HepG2 (cell line): ENCODE data around the gene PHF19. TPM values are rescaled to one million over a fixed set of nuclear protein-coding genes. Genes with fewer than 3 reads are reported as not detected.
A peak's percentile ranks its signal among the peaks of the same experiment; 100 is the strongest.

Source experiments
- ATAC-seq: fragments of 200-7000 bp; cut with Tn5 transposase; 3 replicates; pipeline ENCODE4 v1.9.1; 2020; ENCODE audit warnings: mild to moderate bottlenecking, moderate library complexity
- BruUV-seq: library from RNA; stranded (reverse); fragments of 400-500 nt; replicated peaks from 2 replicates; lab custom pipeline; 2021; lab: Mats Ljungman, UMichigan
- CTCF ChIA-PET: fragments of 300-600 bp; formaldehyde crosslinking; extraction: SDS; loops from one replicate; lab custom pipeline; 2021; ENCODE audit warnings: low total read pairs, inconsistent platforms, low intra/inter-chr PET ratio; lab: Yijun Ruan, JAX
- POLR2A ChIA-PET: fragments of 350-600 bp; sonication (Branson Sonifier 250); formaldehyde crosslinking; loops from one replicate; lab custom pipeline; 2020; ENCODE audit warnings: antibody characterized with exemption, inconsistent platforms; lab: Yijun Ruan, JAX
- DNase-seq: peaks from one replicate; pipeline ENCODE4 v3.0.0-alpha.2; 2015; ENCODE audit warnings: low spot score
- FAIRE-seq: peaks from 3 replicates; lab custom pipeline; 2011; peaks lifted over from hg19 to GRCh38; lab: Jason Lieb, UNC
- H2AFZ ChIP-seq: one replicate; pipeline ENCODE4 v1.6.1; 2011; ENCODE audit warnings: low read length, inconsistent platforms
- H3K27ac ChIP-seq: fragments of 300-600 bp; 3 replicates; pipeline ENCODE4 v1.8.0; 2011; ENCODE audit warnings: mixed run types, mild to moderate bottlenecking, mixed read lengths, low read length, inconsistent platforms; ENCODE audit not compliant: insufficient read depth; ENCODE audit errors: extremely low read length
- H3K27me3 ChIP-seq, 2 experiments: fragments of 200-600 bp in 1 of 2; 2 replicates in 1 of 2; 3 replicates in 1 of 2; pipeline versions ENCODE4 v1.6.0 to v1.8.0; 2011; ENCODE audit warnings: low read length in 2 of 2, mild to moderate bottlenecking in 2 of 2, moderate library complexity in 2 of 2, inconsistent platforms in 1 of 2; ENCODE audit not compliant: insufficient read depth in 2 of 2, control insufficient read depth in 1 of 2
- H3K36me3 ChIP-seq, 2 experiments: fragments of 200-600 bp in 1 of 2; replicated peaks in 1 of 2; 2 replicates in 1 of 2; 3 replicates in 1 of 2; pipeline versions ENCODE4 v1.5.1 to v1.8.0; 2011; ENCODE audit warnings: low read length in 2 of 2, inconsistent platforms in 1 of 2; ENCODE audit not compliant: insufficient read depth in 2 of 2, control insufficient read depth in 1 of 2
- H3K4me1 ChIP-seq: 2 replicates; pipeline ENCODE4 v1.5.1; 2012; ENCODE audit warnings: low read length, inconsistent platforms; ENCODE audit not compliant: insufficient read depth
- H3K4me2 ChIP-seq: 2 replicates; pipeline ENCODE4 v1.6.0; 2011; ENCODE audit warnings: low read depth, low read length, inconsistent platforms
- H3K4me3 ChIP-seq, 3 experiments: fragments of 200-600 bp in 1 of 3; sonication (generic), shearing (Covaris generic) in 1 of 3; replicated peaks in 1 of 3; 2 replicates each; pipeline ENCODE4 v1.5.1; 2011 to 2016; ENCODE audit warnings: low read length in 3 of 3, inconsistent platforms in 2 of 3, low read depth in 2 of 3, mild to moderate bottlenecking in 2 of 3, control low read depth in 1 of 3, mixed read lengths in 1 of 3; ENCODE audit not compliant: insufficient read depth in 1 of 3
- H3K79me2 ChIP-seq: one replicate; pipeline ENCODE4 v1.6.1; 2011; ENCODE audit warnings: low read length, inconsistent platforms; ENCODE audit not compliant: insufficient read depth
- H3K9ac ChIP-seq: 2 replicates; pipeline ENCODE4 v1.6.0; 2011; ENCODE audit warnings: mild to moderate bottlenecking, low read depth, low read length, inconsistent platforms; ENCODE audit not compliant: insufficient read depth
- H3K9me3 ChIP-seq: 2 replicates; pipeline ENCODE4 v1.5.1; 2012; ENCODE audit warnings: mild to moderate bottlenecking, low read length
- H4K20me1 ChIP-seq: 2 replicates; pipeline ENCODE4 v1.6.0; 2011; ENCODE audit warnings: inconsistent platforms, mild to moderate bottlenecking, low read length, moderate library complexity; ENCODE audit not compliant: insufficient read depth
- CSRNP1 ChIP-seq: sonication (generic); formaldehyde crosslinking; IDR thresholded peaks from 2 replicates; pipeline ENCODE4 v1.8.1; 2023; ENCODE audit warnings: mild to moderate bottlenecking, missing genetic modification reagents
- TCF7 ChIP-seq: sonication (generic); IDR thresholded peaks from 2 replicates; pipeline ENCODE4 v1.6.1; 2016; ENCODE audit warnings: antibody characterized with exemption, low read depth
- ZNF543 ChIP-seq: sonication (generic); formaldehyde crosslinking; IDR thresholded peaks from 2 replicates; pipeline ENCODE4 v1.4.0; 2020; ENCODE audit warnings: mild to moderate bottlenecking, missing genetic modification reagents
- WGBS: methylation state at CpG from one replicate; pipeline ENCODE4 v1.1.6; 2017; ENCODE audit warnings: low lambda C conversion rate; 5-methylcytosine and 5-hydroxymethylcytosine counted together
- in situ Hi-C: cut with HindIII; loops from 2 replicates; pipeline ENCODE4 v1.10.0; 2017; ENCODE audit warnings: low pct_unique_long_range_greater_than_20kb; ENCODE audit not compliant: extremely low pct_ligation_motif_present
- intact Hi-C: fragments of 100-400 bp; cut with micrococcal nuclease; formaldehyde crosslinking; loops from one replicate; pipeline ENCODE4 v1.10.0; 2022; ENCODE audit not compliant: unreplicated experiment
- polyA plus RNA-seq, 8 experiments: library from polyadenylated mRNA; depleted of rRNA in 3 of 8; stranded (reverse) in 7 of 8; unstranded in 1 of 8; fragments of >200 nt; fragmentation: Illumina TruSeq in 4 of 8; extraction: Trizol in 4 of 8; gene quantifications; 2 replicates each; pipeline versions ENCODE4 v1.2.1 to v1.2.3, GENCODE V29; 2011 to 2016; ENCODE audit warnings: low read depth in 4 of 8, missing spikeins in 1 of 8, mixed read lengths in 1 of 8; ENCODE audit not compliant: insufficient read depth in 1 of 8
- total RNA-seq, 5 experiments: library from RNA; depleted of rRNA; stranded (reverse); fragments of >200 nt; fragmentation: Illumina TruSeq; extraction: Trizol; gene quantifications; 2 replicates each; pipeline ENCODE4 v1.2.3, GENCODE V29; 2016; ENCODE audit warnings: low read depth in 1 of 5

The PHF19 gene
- total and polyA plus RNA-seq, 2 of the 13 experiments (the other 11 are each of a cell fraction or from before 2014, with no cell fraction given) = 29.7 to 41.3 TPM

GRCh38 chr9:120882935-120883607 is 6.1 kb upstream of the PHF19 start:
- H3K4me2 ChIP-seq = 0 out of 2 replicates have a peak overlapping the region, but pooled peaks have one; percentile 18
- H2AFZ ChIP-seq = no peak overlapping the region
- no peak overlapping the region for H3K9ac ChIP-seq
- DNase-seq = no peak
- WGBS = 23% methylated on average over 9 of the region's 10 CpGs
- H3K4me3 ChIP-seq = no peak overlapping the region; a peak in 1 of 6 replicates
- in situ Hi-C loops (no loop called here), intact Hi-C loops (no loop called here)
- H3K27ac ChIP-seq = no peak overlapping the region
- no TSS peak for BruUV-seq
- ChIA-PET CTCF (no interaction called here), POLR2A (interaction anchor here (1.1 to 1.5 kb wide), 2 partner anchors 46 to 89 kb away, joined by 3 read pairs; partner anchors contain the start of gene FBXW2)
- H3K27me3 ChIP-seq = no peaks in the 10 kb centered on the region
- no peaks in the 10 kb centered on the region for H3K9me3 ChIP-seq
- TF ChIP-seq CSRNP1 (CRISPR knock-in tag) = no peak
- TF ChIP-seq TCF7 = peak; percentile 23; the same call in 1 of the 2 replicates
- no peaks in the 10 kb centered on the region for H3K36me3 ChIP-seq
- no peaks in the 10 kb centered on the region for H3K79me2 ChIP-seq
- FAIRE-seq = no peak
- H3K4me1 ChIP-seq = peaks cover 24% of the 10 kb centered on the region
- peak; percentile 45 for ATAC-seq
- H4K20me1 ChIP-seq = no peaks in the 10 kb centered on the region

GRCh38 chr9:120879446-120879845 is 2.5 kb upstream of the PHF19 start:
- no peak overlapping the region for H3K9ac ChIP-seq
- no TSS peak for BruUV-seq
- DNase-seq (no peak), FAIRE-seq (no peak), ATAC-seq (no peak)
- no peak overlapping the region for H3K4me2 ChIP-seq
- TF ChIP-seq ZNF543 (CRISPR knock-in tag) = no peak
- H3K4me3 ChIP-seq = no peak overlapping the region
- in situ Hi-C loops = no loop called here
- H3K36me3 ChIP-seq = peaks cover 2 to 6% of the 10 kb centered on the region in 2 experiments; a peak in 2 of 5 replicates
- no peak overlapping the region for H2AFZ ChIP-seq
- CTCF ChIA-PET = no interaction called here
- H3K9me3 ChIP-seq = no peaks in the 10 kb centered on the region
- POLR2A ChIA-PET = no interaction called here
- WGBS = 64% methylated on average over 6 of the region's 6 CpGs
- H3K79me2 ChIP-seq = peaks cover 14% of the 10 kb centered on the region
- peaks cover 46% of the 10 kb centered on the region for H3K4me1 ChIP-seq
- H4K20me1 ChIP-seq = no peaks in the 10 kb centered on the region
- no peaks in the 10 kb centered on the region; a peak in 1 of 5 replicates for H3K27me3 ChIP-seq
- intact Hi-C loops = loop anchor here (5.0 kb wide), 1 partner anchor 122 kb away; no protein-coding TSS in a partner anchor
- H3K27ac ChIP-seq = no peak overlapping the region
